ENCODE measurements around the gene SIX2. TPM values are rescaled to one million over a fixed set of nuclear protein-coding genes. Genes with fewer than 3 reads are reported as not detected.
A peak's percentile ranks its signal among the peaks of the same experiment; 100 is the strongest.

SIX2 gene
- total RNA-seq, 2 experiments from 2014 or later: not detected

GRCh38 chr2:45002686-45003085, 6.6 kb downstream of the SIX2 start:
- intact Hi-C loops (cut with micrococcal nuclease): loop anchor here (5.0 kb wide), 1 partner anchor 70 kb away; no protein-coding TSS in a partner anchor
- Mint-ChIP-seq H3K9me3 (no peaks in the 10 kb centered on the region), H3K27me3 (peaks cover 79% of the 10 kb centered on the region), H3K4me3 (no peak overlapping the region), H3K4me1 (ENCODE audit: low read depth) (peaks cover 14% of the 10 kb centered on the region), H3K27ac (no peak overlapping the region), H3K36me3 (ENCODE audit: low read depth) (no peaks in the 10 kb centered on the region)
- TF ChIP-seq CTCF (IDR thresholded peaks at IDR 0.05): no peak
- CTCF ChIA-PET: interaction anchor here (1.4 kb wide), 1 partner anchor 11 kb away, joined by 4 read pairs; no protein-coding TSS in a partner anchor
- ATAC-seq (no peak), DNase-seq (no peak)
- POLR2A ChIA-PET: no interaction called here

GRCh38 chr2:45001869-45002385, 7.3 kb downstream of the SIX2 start:
- Mint-ChIP-seq H3K36me3 (ENCODE audit: low read depth) (no peaks in the 10 kb centered on the region), H3K9me3 (no peaks in the 10 kb centered on the region), H3K4me3 (peak overlapping the region; percentile 44), H3K27me3 (peaks cover 77% of the 10 kb centered on the region), H3K4me1 (ENCODE audit: low read depth) (peaks cover 14% of the 10 kb centered on the region), H3K27ac (no peak overlapping the region)
- no peak for ATAC-seq
- no peak for DNase-seq
- ChIA-PET CTCF (interaction anchor here (0.8 to 1.4 kb wide), 4 partner anchors 12 to 522 kb away, joined by 3 to 5 read pairs (median 4); no protein-coding TSS in a partner anchor), POLR2A (no interaction called here)
- intact Hi-C loops (cut with micrococcal nuclease): loop anchor here (5.0 kb wide), 1 partner anchor 70 kb away; no protein-coding TSS in a partner anchor
- TF ChIP-seq CTCF (IDR thresholded peaks at IDR 0.05): peak; percentile 4

GRCh38 chr2:45000921-45001868, 8.1 kb downstream of the SIX2 start:
- no peaks in the 10 kb centered on the region for H3K36me3 Mint-ChIP-seq (ENCODE audit: low read depth)
- intact Hi-C loops (cut with micrococcal nuclease): loop anchor here (5.0 kb wide), 1 partner anchor 69 kb away; no protein-coding TSS in a partner anchor
- peak overlapping the region; percentile 44 for H3K4me3 Mint-ChIP-seq
- ChIA-PET CTCF (interaction anchor here (0.8 to 2.3 kb wide), 5 partner anchors 12 to 521 kb away, joined by 3 to 10 read pairs (median 4); no protein-coding TSS in a partner anchor), POLR2A (no interaction called here)
- no peak for TF ChIP-seq CTCF (IDR thresholded peaks at IDR 0.05)
- peaks cover 76% of the 10 kb centered on the region for H3K27me3 Mint-ChIP-seq
- DNase-seq (no peak), ATAC-seq (no peak)
- peaks cover 12% of the 10 kb centered on the region for H3K4me1 Mint-ChIP-seq (ENCODE audit: low read depth)
- no peak overlapping the region for H3K27ac Mint-ChIP-seq
- no peaks in the 10 kb centered on the region for H3K9me3 Mint-ChIP-seq

GRCh38 chr2:45000341-45000901, 8.8 kb downstream of the SIX2 start:
- H3K27ac Mint-ChIP-seq: no peak overlapping the region
- peaks cover 77% of the 10 kb centered on the region for H3K27me3 Mint-ChIP-seq
- no peaks in the 10 kb centered on the region for H3K36me3 Mint-ChIP-seq (ENCODE audit: low read depth)
- ChIA-PET POLR2A (interaction anchor here (0.5 kb wide), 1 partner anchor 770 kb away, joined by 3 read pairs; no protein-coding TSS in a partner anchor), CTCF (interaction anchor here (2.3 kb wide), 1 partner anchor 19 kb away, joined by 10 read pairs; no protein-coding TSS in a partner anchor)
- intact Hi-C loops (cut with micrococcal nuclease): loop anchor here (5.0 kb wide), 1 partner anchor 68 kb away; no protein-coding TSS in a partner anchor
- no peaks in the 10 kb centered on the region for H3K9me3 Mint-ChIP-seq
- DNase-seq (no peak), ATAC-seq (no peak)
- peaks cover 9% of the 10 kb centered on the region for H3K4me1 Mint-ChIP-seq (ENCODE audit: low read depth)
- TF ChIP-seq CTCF (IDR thresholded peaks at IDR 0.05): no peak
- no peak overlapping the region for H3K4me3 Mint-ChIP-seq

All from activated CD8-positive, alpha-beta T cell treated with anti-CD3 and anti-CD28 coated beads for 36 hours (primary cell).